Measurements from ENCODE around the gene DCTN2. TPM values are rescaled to one million over a fixed set of nuclear protein-coding genes. Genes with fewer than 3 reads are reported as not detected.

Gene DCTN2
- total RNA-seq, 1 experiment from 2014 or later: 121 TPM

DNA sequence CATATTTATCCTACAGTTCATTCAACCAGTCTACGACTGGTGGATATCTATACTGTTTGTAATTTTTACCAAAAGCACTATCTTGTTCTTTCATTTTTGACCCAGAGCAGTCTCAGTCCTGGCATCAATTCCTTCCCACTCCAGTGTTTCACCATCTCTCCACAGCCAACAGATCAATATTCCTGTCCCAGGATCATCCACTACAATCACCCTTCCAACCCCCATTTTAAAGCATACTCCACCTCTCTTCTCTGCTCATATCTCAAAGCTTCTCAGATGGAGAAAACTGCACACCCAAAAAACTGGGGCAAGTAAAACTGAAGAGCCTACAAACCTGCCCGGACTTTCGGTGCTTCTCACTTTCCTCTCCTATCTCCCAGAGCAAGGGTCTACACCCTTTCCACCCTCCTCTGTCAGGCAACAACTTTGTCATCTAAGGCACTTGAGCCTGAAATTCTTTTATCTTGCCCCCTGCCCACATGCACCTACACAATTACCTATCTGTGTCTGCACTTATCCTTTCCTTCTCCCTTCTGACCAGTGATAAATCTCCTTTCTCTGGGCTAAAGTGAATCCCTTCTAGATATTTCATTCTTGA is 39.9 kb upstream of the DCTN2 start:
- CTCF ChIA-PET: no interaction called here
- H3K27me3 Mint-ChIP-seq (ENCODE audit: unreplicated experiment): peaks cover 12% of the 10 kb centered on the region
- H3K36me3 Mint-ChIP-seq (ENCODE audit: insufficient read depth, unreplicated experiment): peaks cover 15% of the 10 kb centered on the region
- peaks cover 3% of the 10 kb centered on the region for H3K9me3 Mint-ChIP-seq (ENCODE audit: low read depth, unreplicated experiment)
- H3K4me1 Mint-ChIP-seq (ENCODE audit: low read depth, unreplicated experiment): peaks cover 17% of the 10 kb centered on the region
- TF ChIP-seq, protein P1, sequence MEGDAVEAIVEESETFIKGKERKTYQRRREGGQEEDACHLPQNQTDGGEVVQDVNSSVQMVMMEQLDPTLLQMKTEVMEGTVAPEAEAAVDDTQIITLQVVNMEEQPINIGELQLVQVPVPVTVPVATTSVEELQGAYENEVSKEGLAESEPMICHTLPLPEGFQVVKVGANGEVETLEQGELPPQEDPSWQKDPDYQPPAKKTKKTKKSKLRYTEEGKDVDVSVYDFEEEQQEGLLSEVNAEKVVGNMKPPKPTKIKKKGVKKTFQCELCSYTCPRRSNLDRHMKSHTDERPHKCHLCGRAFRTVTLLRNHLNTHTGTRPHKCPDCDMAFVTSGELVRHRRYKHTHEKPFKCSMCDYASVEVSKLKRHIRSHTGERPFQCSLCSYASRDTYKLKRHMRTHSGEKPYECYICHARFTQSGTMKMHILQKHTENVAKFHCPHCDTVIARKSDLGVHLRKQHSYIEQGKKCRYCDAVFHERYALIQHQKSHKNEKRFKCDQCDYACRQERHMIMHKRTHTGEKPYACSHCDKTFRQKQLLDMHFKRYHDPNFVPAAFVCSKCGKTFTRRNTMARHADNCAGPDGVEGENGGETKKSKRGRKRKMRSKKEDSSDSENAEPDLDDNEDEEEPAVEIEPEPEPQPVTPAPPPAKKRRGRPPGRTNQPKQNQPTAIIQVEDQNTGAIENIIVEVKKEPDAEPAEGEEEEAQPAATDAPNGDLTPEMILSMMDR (IDR thresholded peaks at IDR 0.05; ENCODE audit: unreplicated experiment): no peak
- H3K27ac Mint-ChIP-seq (ENCODE audit: unreplicated experiment): no peak overlapping the region
- no peak for DNase-seq
- no TSS peak for BruUV-seq (replicated peaks)
- intact Hi-C loops (cut with micrococcal nuclease; ENCODE audit: unreplicated experiment): no loop called here
- no peak overlapping the region for H3K4me3 Mint-ChIP-seq (ENCODE audit: low read depth, unreplicated experiment)

DNA sequence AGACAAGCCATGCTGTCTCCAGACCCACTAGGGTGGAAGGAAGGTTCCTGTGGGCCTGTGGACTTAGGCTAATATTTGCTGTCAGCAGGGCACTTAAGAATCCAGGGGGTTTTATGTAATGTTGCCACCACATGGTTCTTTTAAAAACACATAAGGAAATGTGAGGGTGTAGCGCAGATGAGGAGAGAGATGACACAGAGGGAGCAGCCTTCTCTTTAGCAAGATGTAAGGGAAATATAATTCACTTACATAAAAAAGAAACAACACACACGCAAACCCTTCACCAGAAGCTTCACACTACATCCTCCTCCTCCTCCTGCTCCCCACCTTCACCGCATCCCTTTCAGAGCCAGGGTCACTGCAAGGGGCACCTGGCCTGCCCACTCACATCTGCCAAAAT is 39.1 kb upstream of the DCTN2 start:
- H3K9me3 Mint-ChIP-seq (ENCODE audit: low read depth, unreplicated experiment): peaks cover 3% of the 10 kb centered on the region
- no peak for DNase-seq
- no peak overlapping the region for H3K27ac Mint-ChIP-seq (ENCODE audit: unreplicated experiment)
- TF ChIP-seq, protein P1 (IDR thresholded peaks at IDR 0.05; ENCODE audit: unreplicated experiment): no peak
- H3K36me3 Mint-ChIP-seq (ENCODE audit: insufficient read depth, unreplicated experiment): peaks cover 7% of the 10 kb centered on the region
- H3K27me3 Mint-ChIP-seq (ENCODE audit: unreplicated experiment): peaks cover 14% of the 10 kb centered on the region
- H3K4me1 Mint-ChIP-seq (ENCODE audit: low read depth, unreplicated experiment): peaks cover 15% of the 10 kb centered on the region
- H3K4me3 Mint-ChIP-seq (ENCODE audit: low read depth, unreplicated experiment): no peak overlapping the region
- BruUV-seq (replicated peaks): no TSS peak
- intact Hi-C loops (cut with micrococcal nuclease; ENCODE audit: unreplicated experiment): no loop called here
- CTCF ChIA-PET: interaction anchor here (0.7 to 0.8 kb wide), 2 partner anchors 107 to 875 kb away, joined by 5 to 6 read pairs; no protein-coding TSS in a partner anchor

DNA sequence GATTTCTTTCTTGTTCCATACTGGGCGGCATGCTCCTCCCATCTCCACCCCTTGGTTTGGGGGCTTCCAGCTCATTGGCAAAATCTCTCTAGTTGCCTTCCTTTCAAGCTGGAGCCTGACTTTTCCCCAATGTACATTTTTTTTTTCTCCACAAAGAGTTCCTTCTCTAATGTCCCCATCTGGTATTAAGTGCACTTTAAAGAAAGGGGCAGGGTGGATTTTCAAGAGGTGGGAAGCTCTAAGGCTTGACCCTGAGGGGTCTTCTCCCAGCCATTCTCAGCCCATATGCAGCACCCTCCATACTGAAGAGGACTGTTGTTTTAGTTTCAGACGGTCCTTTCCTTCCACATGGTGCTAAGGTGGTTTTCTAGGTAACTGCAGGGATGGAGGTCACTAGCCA is 38.2 kb upstream of the DCTN2 start:
- TF ChIP-seq, protein P1 (IDR thresholded peaks at IDR 0.05; ENCODE audit: unreplicated experiment): no peak
- DNase-seq: no peak
- H3K36me3 Mint-ChIP-seq (ENCODE audit: insufficient read depth, unreplicated experiment): no peaks in the 10 kb centered on the region
- peaks cover 11% of the 10 kb centered on the region for H3K27me3 Mint-ChIP-seq (ENCODE audit: unreplicated experiment)
- H3K9me3 Mint-ChIP-seq (ENCODE audit: low read depth, unreplicated experiment): no peaks in the 10 kb centered on the region
- no TSS peak for BruUV-seq (replicated peaks)
- no peak overlapping the region for H3K4me3 Mint-ChIP-seq (ENCODE audit: low read depth, unreplicated experiment)
- intact Hi-C loops (cut with micrococcal nuclease; ENCODE audit: unreplicated experiment): no loop called here
- CTCF ChIA-PET: interaction anchor here (0.8 to 1.5 kb wide), 3 partner anchors 9 to 108 kb away, joined by 3 to 6 read pairs (median 5); no protein-coding TSS in a partner anchor
- H3K4me1 Mint-ChIP-seq (ENCODE audit: low read depth, unreplicated experiment): peaks cover 8% of the 10 kb centered on the region
- no peak overlapping the region for H3K27ac Mint-ChIP-seq (ENCODE audit: unreplicated experiment)

DNA sequence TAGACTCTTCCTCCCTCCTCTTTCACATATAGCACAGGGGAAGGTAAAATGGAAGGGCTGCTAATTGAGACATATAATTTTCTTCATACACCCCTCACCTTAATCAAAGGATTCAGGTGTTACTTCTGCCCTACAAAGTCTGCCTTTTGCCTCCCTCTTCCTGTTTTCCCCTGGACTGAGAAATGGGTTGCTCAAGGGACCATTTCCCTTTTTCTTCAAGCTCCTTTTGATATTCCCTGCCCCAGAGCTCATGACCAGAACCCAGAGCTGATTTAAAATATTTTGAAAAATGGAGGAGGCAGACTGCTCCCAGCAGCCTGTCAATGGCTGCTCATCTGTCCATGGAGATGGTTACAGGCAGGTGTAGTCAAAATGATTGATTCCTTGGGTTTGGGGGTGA is 37.7 kb upstream of the DCTN2 start:
- intact Hi-C loops (cut with micrococcal nuclease; ENCODE audit: unreplicated experiment): loop anchor here (5.0 kb wide), 1 partner anchor 108 kb away; the partner anchor contains the start of gene OS9
- Mint-ChIP-seq H3K27ac (ENCODE audit: unreplicated experiment) (no peak overlapping the region), H3K36me3 (ENCODE audit: insufficient read depth, unreplicated experiment) (no peaks in the 10 kb centered on the region), H3K9me3 (ENCODE audit: low read depth, unreplicated experiment) (no peaks in the 10 kb centered on the region), H3K27me3 (ENCODE audit: unreplicated experiment) (peaks cover 8% of the 10 kb centered on the region), H3K4me1 (ENCODE audit: low read depth, unreplicated experiment) (peaks cover 10% of the 10 kb centered on the region), H3K4me3 (ENCODE audit: low read depth, unreplicated experiment) (no peak overlapping the region)
- BruUV-seq (replicated peaks): no TSS peak
- DNase-seq: no peak
- CTCF ChIA-PET: interaction anchor here (1.3 to 1.5 kb wide), 2 partner anchors 9 kb away, joined by 3 to 5 read pairs; no protein-coding TSS in a partner anchor
- TF ChIP-seq, protein P1 (IDR thresholded peaks at IDR 0.05; ENCODE audit: unreplicated experiment): no peak

All from Calu3 (cell line).